ENCODE data around the gene INPP4B.

GRCh38 chr4:142402900-142403299 is 443.2 kb downstream of the INPP4B start:
- no peak for TF ChIP-seq POLR2AphosphoS5 (IDR thresholded peaks at IDR 0.05; ENCODE audit: low read depth, low read length)
- TF ChIP-seq POLR2A (IDR thresholded peaks at IDR 0.05; ENCODE audit: low read depth, low read length) = no peak

All from GM12891 (cell line).